GM12875 (cell line): Measurements from ENCODE around the gene ARAP1.
A peak's percentile ranks its signal among the peaks of the same experiment; 100 is the strongest.

Experiments used
- H3K4me3 ChIP-seq: one replicate; pipeline ENCODE4 v1.5.1; 2011; ENCODE audit warnings: low read depth, low read length, control low read depth
- TF ChIP-seq, protein P1 (sequence below): IDR thresholded peaks from 2 replicates; pipeline ENCODE4 v1.5.1; 2011; ENCODE audit warnings: low read depth, mild to moderate bottlenecking, control low read depth, inconsistent platforms, low read length, moderate library complexity, borderline replicate concordance; ENCODE audit not compliant: insufficient read depth

The ARAP1 gene

DNA sequence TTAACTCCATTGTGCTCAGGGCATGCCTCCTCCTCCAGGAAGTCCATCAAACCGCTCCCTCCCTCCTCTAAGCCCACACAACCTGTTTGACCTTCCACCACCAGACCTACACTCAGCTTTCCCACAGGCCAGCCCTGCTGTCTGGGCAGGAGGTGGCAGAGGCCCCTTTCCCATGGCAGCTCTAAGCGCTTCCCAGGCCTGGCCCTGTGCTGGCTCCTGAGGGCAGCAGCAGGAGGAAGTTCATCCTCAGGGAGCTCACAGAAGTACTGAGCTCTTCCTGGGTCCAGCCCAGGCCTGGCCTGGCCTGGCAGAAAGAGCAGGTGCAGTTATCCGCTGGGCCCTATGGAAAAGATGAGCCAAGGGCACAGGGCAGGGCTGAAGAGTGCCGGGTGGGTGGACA lies 31.4 kb downstream of the ARAP1 start:
- TF ChIP-seq, protein P1, sequence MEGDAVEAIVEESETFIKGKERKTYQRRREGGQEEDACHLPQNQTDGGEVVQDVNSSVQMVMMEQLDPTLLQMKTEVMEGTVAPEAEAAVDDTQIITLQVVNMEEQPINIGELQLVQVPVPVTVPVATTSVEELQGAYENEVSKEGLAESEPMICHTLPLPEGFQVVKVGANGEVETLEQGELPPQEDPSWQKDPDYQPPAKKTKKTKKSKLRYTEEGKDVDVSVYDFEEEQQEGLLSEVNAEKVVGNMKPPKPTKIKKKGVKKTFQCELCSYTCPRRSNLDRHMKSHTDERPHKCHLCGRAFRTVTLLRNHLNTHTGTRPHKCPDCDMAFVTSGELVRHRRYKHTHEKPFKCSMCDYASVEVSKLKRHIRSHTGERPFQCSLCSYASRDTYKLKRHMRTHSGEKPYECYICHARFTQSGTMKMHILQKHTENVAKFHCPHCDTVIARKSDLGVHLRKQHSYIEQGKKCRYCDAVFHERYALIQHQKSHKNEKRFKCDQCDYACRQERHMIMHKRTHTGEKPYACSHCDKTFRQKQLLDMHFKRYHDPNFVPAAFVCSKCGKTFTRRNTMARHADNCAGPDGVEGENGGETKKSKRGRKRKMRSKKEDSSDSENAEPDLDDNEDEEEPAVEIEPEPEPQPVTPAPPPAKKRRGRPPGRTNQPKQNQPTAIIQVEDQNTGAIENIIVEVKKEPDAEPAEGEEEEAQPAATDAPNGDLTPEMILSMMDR = no peak
- peak overlapping the region; percentile 66 for H3K4me3 ChIP-seq

DNA sequence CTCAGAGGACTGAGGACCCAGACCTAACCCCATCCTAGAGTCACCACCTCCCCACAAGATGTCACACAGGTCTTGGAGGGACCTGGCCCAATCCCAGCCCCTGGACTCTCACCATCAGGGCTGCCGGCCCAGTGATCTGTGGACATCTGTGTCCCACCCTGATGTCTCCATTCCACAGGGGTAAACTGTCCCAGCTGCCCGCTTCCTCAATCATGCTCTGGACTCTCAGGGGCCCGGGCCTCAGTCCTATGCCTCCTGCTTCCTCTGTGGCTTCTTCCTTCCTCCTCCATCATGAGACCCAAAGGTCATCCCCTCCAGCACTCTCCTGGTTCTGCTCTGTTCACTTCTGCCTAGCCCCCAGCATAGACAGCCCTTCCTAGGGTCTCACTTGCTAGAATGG lies 32.2 kb downstream of the ARAP1 start:
- TF ChIP-seq, protein P1 = no peak
- H3K4me3 ChIP-seq = peak overlapping the region; percentile 21

DNA sequence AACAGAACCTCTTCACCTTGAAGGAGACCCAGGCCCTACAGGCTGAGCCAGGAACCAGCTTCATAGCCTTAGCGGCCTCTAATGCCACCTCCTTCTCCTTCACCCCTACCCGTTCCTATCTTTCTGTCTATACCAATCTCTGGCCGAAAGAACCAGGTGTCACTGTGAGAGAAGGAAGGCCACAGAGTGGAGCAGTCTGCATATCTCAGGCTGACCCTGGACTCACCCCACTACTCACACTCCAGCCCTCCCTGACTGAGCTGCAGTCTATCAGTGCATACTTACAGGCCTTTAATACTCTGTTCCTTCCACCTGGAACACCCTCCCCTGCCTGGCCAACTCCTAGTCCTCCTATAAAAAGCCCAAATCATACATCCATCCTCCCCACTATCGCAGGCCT lies 32.7 kb downstream of the ARAP1 start:
- no peak overlapping the region for H3K4me3 ChIP-seq
- TF ChIP-seq, protein P1 = no peak

DNA sequence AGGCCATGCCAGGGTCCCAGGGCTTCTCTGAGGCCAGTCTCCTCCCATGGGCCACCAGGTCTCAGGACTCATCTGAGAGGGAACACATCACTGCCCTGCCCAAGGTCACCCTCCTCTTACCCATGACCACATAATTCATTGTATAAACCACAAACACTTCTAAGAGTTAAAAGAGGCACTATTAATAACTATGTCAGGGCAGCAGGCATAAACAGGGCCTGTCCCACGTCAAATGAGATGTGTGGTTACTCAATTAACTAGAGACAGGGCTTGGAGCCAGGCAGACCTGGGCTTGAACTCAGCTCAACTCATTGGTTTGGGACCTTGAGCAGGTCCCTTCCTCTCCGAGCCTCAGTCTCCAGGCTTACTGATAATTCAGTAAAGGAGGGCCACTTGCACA lies 33.1 kb downstream of the ARAP1 start:
- H3K4me3 ChIP-seq = no peak overlapping the region
- TF ChIP-seq, protein P1 = no peak

DNA sequence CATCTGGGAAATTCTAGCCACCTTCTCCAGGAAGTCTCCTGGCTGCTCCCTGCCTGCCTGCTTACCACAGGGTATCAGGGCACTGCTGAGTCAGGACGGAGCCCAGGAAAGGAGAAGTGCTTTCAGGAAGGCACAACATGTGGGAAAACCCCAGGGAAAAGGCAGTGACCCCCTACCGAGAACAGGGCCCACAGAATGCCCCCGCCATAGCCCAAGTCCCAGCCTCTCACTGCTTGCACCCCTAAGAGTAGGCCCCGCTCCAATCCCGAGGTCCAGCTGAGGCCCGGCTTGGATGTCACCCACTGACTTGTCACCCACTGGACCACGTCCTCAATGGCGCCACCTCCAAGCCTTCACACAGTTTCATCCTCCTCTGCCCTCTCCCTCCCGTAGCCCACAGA lies 34.1 kb downstream of the ARAP1 start:
- no peak overlapping the region for H3K4me3 ChIP-seq
- TF ChIP-seq, protein P1 = no peak

DNA sequence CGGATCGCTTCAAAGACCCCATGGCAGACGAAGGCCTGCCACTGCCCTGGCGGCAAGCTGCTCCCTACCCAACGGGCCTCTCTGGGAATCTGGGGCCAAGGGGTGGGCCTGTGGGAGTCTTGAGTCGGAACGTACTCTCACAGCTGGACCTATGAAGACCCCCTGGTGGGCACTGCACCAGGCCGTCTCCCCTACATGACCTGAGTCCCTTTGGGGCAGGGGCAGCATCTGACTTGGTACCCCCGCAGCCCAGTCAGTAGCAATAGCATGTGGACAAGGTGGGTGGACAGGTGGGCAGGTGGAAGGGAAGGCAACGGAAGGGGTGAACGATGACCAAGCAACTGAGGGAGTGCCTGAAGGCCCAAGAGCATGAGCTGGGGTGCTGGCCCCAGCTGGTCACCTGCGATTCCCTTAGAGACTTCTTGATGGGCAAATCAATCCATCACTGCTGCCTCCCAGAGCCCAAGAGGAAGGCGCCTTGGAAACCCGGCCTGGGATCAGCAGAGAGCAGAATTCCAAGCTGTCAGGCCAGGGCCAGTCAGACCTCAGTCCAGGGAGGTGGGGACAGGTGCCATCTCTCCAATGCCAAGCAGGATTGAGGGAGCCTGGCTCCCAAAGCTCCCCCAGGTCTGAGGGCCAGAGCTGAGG lies 35.3 kb downstream of the ARAP1 start:
- no peak overlapping the region for H3K4me3 ChIP-seq
- TF ChIP-seq, protein P1 = no peak

DNA sequence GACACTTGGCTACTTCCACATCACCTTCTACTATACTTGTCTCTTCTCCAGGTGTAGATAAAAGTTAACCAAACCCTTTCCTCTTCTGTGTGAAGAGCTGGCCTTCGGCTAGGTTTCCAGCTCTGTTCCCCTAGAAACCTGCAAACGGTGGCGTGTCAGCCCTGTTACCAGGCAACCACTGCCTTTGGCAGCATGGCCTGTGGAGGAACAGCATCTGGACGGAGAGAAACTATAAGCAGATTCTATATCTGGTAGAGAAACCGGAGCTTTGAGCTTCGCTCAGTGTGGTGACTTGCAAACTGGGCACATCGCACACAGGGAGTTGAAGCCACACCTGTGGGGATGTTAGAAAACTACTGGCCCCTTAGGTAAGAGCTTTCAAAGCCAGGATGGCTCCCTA lies 35.9 kb downstream of the ARAP1 start:
- TF ChIP-seq, protein P1 = no peak
- no peak overlapping the region for H3K4me3 ChIP-seq
